Fibroblast of skin of right biceps (primary cell): ENCODE results near the gene NECAB3.
A peak's percentile ranks its signal among the peaks of the same experiment; 100 is the strongest.

Source experiments
- DNase-seq: peaks from one replicate; pipeline ENCODE4 v3.0.0-alpha.2; 2013

The NECAB3 gene

DNA sequence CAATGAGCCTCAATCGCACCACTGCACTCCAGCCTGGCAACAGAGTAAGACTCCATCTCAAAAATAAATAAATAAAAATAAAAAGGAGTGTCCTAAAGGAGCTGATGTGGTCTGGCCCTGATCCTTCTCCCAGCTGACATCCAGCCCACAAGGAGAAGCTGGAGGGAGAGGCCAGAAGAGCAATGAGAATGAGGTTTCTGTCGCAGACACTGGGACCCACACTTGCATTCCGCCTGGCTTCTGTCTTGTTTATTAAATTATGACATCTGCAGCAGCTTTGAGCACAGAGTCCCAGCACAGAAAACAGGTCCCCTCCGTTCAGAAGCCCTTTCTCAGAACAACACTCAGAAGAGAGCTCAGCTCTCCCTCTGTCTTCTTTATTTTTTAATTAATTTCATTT lies 22.2 kb upstream of the NECAB3 start:
- DNase-seq = no peak

GRCh38 chr20:33694639-33695012 lies 20.4 kb upstream of the NECAB3 start:
- no peak for DNase-seq

DNA sequence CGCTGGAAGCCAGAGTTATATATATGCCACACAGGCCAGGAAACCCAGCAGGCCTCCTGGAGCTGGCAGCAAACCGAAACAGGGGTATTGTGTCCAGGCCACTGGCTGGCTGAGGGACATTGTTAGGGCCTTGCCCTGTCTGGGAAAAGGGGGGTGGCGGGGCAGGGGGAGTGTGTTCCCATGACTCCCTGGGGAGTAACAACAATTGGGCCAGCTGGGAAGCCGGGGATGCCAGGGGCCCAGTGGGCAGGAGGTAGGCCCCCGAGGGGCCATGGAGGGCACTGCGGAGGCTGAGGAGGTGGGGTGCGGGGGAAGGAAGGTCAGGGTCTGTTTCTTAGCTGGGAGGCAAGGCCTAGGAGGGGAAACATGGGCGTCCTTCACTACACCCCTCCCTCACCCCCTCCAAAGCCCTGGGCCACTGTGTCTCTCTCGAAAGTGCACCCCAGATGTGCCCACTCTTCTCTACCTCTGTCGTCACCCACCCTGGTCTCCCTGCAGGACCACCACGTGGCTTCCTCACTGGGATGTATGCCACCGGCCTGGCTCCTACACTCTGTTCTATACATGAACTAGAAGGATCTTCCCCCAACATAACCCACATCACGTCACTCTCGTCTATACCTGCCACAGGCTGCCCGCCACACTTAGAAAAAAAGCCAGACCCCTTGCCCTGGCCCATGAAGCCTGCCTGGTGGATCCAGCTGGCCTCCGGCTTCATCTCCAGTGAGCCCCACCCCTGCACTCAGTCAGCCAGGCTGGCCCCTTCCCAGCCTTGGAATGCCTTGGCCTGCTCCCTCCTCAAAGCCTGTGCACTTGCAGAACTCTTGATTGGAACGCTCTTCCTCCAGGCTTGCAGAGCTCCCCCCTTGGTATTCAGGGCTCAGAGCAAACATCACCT lies 19.8 kb upstream of the NECAB3 start:
- DNase-seq = no peak

- DNase-seq = no peak
Observed at GRCh38 chr20:33693289-33693688, 19.1 kb upstream of the NECAB3 start.

DNA sequence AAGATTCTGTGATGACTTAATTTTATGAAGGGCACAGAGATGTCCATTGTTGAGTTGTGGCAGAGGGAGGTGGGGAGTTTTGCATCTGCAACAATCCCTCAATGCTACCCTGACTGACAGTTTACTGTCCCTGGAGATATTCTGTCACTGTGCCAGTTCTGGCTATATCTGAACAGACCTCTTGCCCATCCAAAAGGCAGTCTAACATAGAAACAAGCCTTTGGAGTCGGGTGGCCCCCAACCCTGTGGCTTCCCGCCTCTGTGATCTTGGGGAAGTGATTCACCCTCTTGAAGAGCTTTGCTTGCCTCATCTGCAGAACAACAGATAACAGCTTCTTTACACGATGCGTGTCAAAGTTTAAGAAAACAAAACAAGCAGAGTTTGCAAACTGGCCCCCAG lies 15.7 kb upstream of the NECAB3 start:
- peak; percentile 55 for DNase-seq

- DNase-seq = no peak
Observed at GRCh38 chr20:33689493-33689892, 15.3 kb upstream of the NECAB3 start.

GRCh38 chr20:33688938-33689424 lies 14.8 kb upstream of the NECAB3 start:
- DNase-seq = no peak

- DNase-seq = no peak
Observed at GRCh38 chr20:33687993-33688937, 14.0 kb upstream of the NECAB3 start.

DNA sequence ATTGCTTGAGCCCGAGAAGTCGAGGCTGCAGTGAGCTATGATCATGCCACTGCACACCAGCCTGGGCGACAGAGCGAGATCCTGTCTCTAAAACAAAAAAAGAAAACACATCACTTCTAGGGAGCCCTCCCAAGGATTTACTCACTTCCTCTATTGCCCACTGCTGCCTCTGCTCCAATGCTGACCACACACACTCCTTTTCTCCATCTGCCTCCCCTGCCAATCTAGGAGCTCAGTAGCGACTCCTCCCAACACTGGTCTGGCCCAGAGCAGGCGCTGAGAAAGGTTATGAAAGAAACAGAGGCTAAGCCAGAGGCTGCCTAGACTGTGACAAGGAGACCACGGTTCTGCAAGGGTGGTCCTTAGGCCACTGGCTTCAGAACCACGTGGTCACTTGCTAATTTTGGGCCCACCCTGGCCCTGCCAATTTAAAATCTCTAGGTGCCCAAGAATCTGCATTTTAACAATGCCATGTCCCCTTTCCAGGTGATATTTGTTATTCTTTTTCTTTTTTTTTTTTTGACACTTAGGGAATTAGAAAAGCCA lies 13.2 kb upstream of the NECAB3 start:
- DNase-seq = no peak

- DNase-seq = no peak
Observed at GRCh38 chr20:33686984-33687366, 12.7 kb upstream of the NECAB3 start.

DNA sequence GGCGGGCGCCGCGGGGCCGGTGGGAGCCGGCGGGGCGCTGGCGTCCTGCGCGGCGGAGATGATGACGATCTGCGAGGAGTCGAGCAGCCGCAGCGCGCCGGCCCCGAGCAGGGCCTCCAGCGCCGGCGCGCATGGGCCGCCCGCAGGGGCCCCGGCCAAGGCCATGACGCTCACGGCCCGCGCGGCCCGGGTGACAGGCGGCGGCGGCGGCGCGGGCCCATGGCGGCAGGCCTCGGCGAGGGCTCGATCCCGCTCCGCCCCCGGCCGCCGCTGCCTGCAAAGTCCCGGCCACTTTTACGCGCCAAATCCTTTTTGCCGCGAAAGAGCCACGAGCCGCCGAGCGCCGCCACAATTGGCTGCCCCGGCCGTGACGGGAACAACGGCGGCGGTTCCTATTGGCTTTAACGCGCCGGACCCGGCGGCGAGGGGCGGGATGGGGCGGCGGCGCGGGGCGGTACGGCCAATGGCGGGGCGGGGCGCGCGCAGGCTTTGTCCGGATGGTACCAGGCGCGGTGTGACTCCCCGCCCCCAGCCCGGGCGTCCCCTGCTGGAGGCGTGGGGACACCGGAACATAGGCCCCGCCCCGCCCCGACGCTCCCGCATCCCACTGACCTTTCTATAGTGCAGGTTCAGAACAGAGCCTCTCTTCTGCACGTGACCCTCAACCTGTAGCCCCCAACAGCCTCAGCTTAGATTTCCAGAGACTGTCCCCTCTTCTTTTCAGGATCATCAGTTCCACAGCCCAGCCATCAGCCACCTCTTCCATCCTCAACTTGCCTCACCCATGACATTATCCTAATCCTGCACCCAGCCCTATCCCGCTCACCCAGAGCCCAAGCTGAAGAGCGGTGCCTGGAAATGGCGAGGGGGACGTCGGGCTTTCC lies 12.1 kb upstream of the NECAB3 start, which contains the start of gene E2F1:
Gene E2F1 (minus strand): TSS at position 286 of the 884 bp plus-strand sequence. CDS start 121 bp downstream, at position 165.
- peak; percentile 95 for DNase-seq

DNA sequence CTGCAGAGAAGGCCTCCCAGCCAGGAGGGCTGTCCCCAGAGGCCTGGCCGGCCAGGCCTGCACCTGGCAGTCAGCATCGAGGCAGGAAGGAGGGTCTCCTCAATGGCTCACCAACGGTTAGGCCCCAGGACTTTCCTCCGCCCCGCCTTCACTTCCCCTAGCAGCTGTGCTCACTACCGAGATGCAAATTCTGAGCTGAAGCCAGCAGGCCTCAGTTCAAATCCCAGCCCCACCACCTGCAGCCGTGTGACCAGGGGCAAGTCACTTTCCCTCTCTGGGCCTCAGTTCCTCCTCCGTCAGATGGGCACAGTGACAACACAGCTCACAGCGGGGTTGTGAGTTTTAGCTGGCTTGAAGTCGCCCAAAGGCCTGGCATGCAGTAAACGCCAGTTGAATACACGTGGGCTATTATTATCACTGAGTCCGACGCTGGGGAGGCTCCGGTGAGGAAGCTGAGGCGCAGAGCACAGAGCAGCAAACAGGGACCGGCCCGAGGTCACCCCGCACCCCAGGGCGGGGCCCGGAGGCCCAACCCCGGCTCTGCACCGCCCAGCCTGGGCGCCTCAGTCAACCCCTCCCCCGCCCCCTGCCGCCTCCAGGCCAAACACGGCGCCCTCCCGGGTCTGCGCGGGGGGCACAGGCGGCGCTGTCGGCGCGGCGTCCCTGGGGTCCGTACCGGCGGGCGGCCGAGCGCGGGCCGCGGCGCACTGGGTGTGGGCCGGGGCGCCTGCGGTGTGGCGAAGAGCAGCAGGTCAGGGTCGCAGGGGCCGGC lies 11.3 kb upstream of the NECAB3 start:
- peak; percentile 36 for DNase-seq

DNA sequence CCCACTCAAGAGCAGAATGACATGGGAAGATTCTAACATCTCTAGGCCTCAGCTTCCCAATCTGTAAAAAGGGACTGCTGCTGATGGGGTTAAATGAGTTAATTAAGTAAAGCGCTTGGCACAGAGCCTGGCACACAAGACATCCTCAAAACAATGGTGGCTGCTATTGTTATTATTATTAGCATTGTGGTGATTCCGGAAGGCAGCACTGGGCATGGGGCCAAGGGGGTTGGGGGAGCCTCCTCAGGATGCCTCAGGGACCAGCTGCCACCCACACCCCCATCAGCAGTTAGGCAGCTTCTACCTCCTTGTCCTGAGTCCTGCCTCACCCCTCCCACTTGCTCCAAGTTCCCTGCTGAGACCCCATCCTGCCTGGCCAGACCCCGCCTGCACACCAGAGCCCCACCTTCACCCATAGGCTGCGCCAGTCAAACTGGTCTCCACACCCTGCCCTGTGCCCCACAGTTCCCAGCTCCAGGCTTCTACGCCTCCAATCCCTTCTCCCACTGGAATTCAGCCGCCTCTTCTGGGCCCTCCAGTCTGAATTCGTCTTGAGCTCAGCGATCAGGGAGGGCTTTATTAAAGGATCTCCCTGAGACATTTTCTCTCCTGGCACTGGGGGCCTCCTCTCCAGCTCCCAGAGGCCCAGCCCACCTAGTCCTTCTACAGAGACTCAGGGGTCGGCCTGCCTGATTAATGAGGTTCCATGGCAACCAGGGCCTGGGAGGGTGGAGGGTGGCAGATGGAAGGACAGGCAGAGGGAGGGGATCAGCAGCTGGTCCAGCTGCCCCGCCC lies 10.5 kb upstream of the NECAB3 start:
- no peak for DNase-seq

DNA sequence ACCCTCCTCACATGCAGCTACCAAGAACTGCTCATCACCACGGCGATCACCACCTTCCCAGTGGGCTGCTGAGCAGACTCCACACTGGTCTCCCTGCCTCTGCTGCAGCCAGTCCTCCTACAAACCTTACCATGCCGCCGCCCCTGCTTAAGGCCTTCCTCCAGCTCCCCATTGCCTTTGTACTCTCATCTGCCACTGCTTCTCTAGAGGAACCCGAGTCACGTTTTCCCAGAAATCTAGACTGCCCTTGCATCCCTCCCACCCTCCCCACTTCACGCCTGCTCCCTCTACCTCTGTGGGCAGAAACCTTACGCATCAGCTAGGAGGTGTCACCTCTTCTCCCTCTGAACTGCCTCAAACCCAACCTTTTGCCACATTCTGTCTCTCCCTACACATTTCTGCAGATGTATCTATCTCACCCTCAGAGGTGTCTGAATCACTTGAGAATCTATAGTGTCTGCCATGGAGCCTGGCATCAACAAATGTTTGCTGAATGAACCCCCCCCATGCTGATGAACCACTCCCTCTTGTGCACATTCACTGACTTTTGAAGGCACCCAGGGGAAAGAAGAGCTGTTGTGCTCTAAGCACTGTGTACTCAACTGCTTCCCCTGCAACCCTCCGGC lies 7.6 kb upstream of the NECAB3 start:
- no peak for DNase-seq

GRCh38 chr20:33681288-33681687 lies 7.1 kb upstream of the NECAB3 start:
- DNase-seq = no peak

DNA sequence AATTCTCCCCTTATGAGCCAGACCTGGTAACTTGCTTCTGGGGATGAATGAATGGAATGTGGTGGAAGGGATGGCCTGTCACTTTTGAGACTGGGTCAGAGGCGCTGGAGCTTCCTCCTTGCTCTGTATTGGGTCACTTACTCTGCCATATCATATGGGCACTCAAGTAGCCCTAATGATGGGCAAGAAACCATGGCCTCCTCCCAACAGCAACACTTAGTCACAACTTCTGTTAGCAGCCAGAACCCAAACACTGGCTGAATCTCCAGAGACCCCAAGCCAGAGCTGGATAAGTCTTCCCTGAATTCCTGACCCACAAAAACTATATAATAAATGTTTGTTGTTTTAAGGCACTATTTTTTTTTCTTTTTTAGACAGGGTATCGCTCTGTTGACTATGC lies 6.5 kb upstream of the NECAB3 start:
- DNase-seq = peak; percentile 41

DNA sequence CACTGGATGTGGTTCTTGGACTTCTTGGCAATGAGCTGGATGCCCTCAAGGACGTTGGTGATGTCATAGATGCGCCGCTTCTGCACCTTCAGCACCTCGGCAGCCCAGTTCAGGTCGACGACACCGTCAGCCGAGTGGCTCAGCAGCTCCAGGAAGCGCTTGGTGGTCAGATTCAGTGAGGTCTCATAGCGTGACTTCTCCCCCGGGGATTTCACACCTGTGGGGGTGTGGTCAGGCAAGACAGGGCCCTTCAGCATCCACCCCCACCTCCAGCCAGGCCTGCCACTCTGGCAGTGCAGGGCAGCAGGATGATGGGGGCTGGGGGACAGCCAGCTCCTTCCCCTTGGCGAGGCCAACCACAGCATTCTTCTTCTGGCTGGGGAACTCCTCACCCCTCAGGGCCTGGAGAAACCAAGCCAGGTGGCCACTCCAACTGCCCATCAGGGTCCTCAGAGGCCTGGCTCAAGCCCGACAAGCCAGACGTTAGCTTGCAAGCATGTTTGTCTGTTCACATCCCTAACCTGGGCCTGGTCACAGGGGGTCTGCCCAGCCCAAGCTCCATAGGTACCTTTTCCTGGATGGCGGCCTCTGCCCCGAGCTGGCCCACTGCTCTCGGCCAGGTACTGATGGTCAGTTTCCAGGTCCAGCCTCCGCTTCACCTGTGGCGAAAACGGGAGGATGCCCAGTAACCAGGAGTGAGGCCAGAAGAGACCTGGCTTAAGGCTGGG lies 5.7 kb upstream of the NECAB3 start:
- DNase-seq = no peak

DNA sequence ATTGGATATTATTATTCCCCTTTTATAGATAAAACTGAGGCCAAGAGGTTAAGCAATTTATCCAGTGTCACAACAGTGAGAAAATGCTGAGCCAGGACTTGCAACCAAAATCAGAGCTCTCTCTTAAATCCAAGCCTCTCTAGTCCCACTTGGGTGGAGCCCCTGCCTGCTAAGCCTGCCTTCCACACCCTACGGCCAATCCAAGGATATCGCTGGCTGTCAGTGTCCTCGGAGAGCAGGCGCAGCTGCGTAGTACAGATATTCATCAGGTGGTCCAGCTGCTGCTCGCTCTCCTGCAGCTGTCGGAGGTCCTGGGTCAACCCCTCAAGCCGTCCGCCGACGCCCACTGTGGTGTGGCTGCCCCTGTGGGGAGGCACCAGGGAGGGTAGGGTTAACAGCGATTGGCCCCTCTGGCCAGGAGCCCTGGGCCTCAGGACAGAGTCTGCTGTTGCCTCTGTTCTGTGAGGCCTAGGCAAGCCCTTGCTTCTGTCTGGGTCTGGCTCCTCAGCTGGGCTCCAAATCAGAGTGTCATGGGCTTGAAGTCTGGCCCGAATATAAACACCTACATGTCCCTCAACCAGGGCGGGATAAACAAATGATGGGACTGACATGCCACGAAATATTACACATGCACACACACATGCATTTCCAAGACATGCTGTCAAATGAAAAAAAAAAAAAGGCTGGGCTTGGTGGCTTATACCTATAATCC lies 3.9 kb upstream of the NECAB3 start:
- DNase-seq = no peak
